SK-N-SH (cell line): ENCODE measurements around the gene SLC2A11.

Experiments used
- EZH2phosphoT487 ChIP-seq: fragments of 200-600 bp; sonication (generic); IDR thresholded peaks from 2 replicates; pipeline ENCODE4 v1.6.1; 2017; ENCODE audit warnings: low read depth, mixed run types, mild to moderate bottlenecking, antibody characterized with exemption, moderate library complexity, borderline replicate concordance
- JUND ChIP-seq: IDR thresholded peaks from 2 replicates; pipeline ENCODE4 v1.4.0; 2012
- MXI1 ChIP-seq: IDR thresholded peaks from 2 replicates; pipeline ENCODE4 v1.6.1; 2012; ENCODE audit warnings: mild to moderate bottlenecking, low read depth, low read length, improper control_type of control experiment
- POLR2AphosphoS5 ChIP-seq: IDR thresholded peaks from 2 replicates; pipeline ENCODE4 v1.6.1; 2012; ENCODE audit warnings: low read depth, low read length
- SMC3 ChIP-seq: IDR thresholded peaks from 2 replicates; pipeline ENCODE4 v1.6.1; 2012; ENCODE audit warnings: low read depth, low read length, improper control_type of control experiment
- TF ChIP-seq, protein P1 (sequence below): fragments of 200-600 bp; sonication (generic); IDR thresholded peaks from 2 replicates; pipeline ENCODE4 v1.6.1; 2017; ENCODE audit warnings: antibody characterized with exemption, mild to moderate bottlenecking, moderate library complexity
- TF ChIP-seq, protein P2 (sequence below): IDR thresholded peaks from 2 replicates; pipeline ENCODE4 v1.4.0; 2012; ENCODE audit warnings: low read depth
- TF ChIP-seq, protein P3 (sequence below): IDR thresholded peaks from 2 replicates; pipeline ENCODE4; 2012
- TF ChIP-seq, protein P4 (sequence below): IDR thresholded peaks from 2 replicates; pipeline ENCODE4 v1.4.0; 2012; ENCODE audit warnings: low read depth, borderline replicate concordance

DNA sequence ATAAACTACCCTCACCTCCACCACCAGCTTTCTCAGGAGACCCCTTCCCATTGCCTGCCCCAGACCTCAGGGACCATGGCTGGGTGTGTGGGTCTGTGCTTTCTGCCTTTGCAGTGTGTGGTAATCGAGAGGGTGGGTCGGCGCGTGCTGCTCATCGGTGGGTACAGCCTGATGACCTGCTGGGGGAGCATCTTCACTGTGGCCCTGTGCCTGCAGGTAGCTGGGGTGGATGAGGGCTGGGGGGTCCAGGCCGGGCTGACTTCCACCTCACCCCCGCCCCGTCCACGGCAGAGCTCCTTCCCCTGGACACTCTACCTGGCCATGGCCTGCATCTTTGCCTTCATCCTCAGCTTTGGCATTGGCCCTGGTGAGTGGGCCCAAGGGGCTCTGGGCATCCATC is 26.0 kb downstream of the SLC2A11 start:
- TF ChIP-seq EZH2phosphoT487, result no peak
- TF ChIP-seq, protein P1, sequence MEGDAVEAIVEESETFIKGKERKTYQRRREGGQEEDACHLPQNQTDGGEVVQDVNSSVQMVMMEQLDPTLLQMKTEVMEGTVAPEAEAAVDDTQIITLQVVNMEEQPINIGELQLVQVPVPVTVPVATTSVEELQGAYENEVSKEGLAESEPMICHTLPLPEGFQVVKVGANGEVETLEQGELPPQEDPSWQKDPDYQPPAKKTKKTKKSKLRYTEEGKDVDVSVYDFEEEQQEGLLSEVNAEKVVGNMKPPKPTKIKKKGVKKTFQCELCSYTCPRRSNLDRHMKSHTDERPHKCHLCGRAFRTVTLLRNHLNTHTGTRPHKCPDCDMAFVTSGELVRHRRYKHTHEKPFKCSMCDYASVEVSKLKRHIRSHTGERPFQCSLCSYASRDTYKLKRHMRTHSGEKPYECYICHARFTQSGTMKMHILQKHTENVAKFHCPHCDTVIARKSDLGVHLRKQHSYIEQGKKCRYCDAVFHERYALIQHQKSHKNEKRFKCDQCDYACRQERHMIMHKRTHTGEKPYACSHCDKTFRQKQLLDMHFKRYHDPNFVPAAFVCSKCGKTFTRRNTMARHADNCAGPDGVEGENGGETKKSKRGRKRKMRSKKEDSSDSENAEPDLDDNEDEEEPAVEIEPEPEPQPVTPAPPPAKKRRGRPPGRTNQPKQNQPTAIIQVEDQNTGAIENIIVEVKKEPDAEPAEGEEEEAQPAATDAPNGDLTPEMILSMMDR, result no peak
- no peak for TF ChIP-seq JUND
- TF ChIP-seq MXI1, result no peak
- TF ChIP-seq, protein P2, sequence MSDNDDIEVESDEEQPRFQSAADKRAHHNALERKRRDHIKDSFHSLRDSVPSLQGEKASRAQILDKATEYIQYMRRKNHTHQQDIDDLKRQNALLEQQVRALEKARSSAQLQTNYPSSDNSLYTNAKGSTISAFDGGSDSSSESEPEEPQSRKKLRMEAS, result no peak
- TF ChIP-seq, protein P3, sequence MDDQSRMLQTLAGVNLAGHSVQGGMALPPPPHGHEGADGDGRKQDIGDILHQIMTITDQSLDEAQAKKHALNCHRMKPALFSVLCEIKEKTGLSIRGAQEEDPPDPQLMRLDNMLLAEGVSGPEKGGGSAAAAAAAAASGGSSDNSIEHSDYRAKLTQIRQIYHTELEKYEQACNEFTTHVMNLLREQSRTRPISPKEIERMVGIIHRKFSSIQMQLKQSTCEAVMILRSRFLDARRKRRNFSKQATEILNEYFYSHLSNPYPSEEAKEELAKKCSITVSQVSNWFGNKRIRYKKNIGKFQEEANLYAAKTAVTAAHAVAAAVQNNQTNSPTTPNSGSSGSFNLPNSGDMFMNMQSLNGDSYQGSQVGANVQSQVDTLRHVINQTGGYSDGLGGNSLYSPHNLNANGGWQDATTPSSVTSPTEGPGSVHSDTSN, result no peak
- no peak for TF ChIP-seq SMC3
- no peak for TF ChIP-seq POLR2AphosphoS5
- TF ChIP-seq, protein P4, sequence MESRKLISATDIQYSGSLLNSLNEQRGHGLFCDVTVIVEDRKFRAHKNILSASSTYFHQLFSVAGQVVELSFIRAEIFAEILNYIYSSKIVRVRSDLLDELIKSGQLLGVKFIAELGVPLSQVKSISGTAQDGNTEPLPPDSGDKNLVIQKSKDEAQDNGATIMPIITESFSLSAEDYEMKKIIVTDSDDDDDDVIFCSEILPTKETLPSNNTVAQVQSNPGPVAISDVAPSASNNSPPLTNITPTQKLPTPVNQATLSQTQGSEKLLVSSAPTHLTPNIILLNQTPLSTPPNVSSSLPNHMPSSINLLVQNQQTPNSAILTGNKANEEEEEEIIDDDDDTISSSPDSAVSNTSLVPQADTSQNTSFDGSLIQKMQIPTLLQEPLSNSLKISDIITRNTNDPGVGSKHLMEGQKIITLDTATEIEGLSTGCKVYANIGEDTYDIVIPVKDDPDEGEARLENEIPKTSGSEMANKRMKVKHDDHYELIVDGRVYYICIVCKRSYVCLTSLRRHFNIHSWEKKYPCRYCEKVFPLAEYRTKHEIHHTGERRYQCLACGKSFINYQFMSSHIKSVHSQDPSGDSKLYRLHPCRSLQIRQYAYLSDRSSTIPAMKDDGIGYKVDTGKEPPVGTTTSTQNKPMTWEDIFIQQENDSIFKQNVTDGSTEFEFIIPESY, result no peak
